ENCODE measurements around the gene IL10RB. TPM values are rescaled to one million over a fixed set of nuclear protein-coding genes. Genes with fewer than 3 reads are reported as not detected.

IL10RB gene
- total and polyA plus RNA-seq, 2 of the 13 experiments (the other 11 are each of a cell fraction or from before 2014, with no cell fraction given) = 17.4 to 18.2 TPM

- TF ChIP-seq ISX (CRISPR knock-in tag; conservative IDR thresholded peaks at IDR 0.05) = no peak
- no peak for TF ChIP-seq ZNF460 (CRISPR knock-in tag; IDR thresholded peaks at IDR 0.05; ENCODE audit: borderline replicate concordance)
- ChIA-PET CTCF (ENCODE audit: low intra/inter-chr PET ratio, low total read pairs) (no interaction called here), POLR2A (no interaction called here)
- no peak overlapping the region for H3K9ac ChIP-seq (ENCODE audit: insufficient read depth, low read depth, low read length)
- FAIRE-seq (no peak), DNase-seq (ENCODE audit: low spot score) (no peak), ATAC-seq (no peak)
- in situ Hi-C loops (cut with HindIII; ENCODE audit: extremely low pct_ligation_motif_present, low pct_unique_long_range_greater_than_20kb) = no loop called here
- H3K4me1 ChIP-seq (ENCODE audit: insufficient read depth, low read length) = no peaks in the 10 kb centered on the region
- no peak overlapping the region for H2AFZ ChIP-seq (ENCODE audit: low read length)
- peaks cover 9 to 19% of the 10 kb centered on the region in 2 experiments for H3K36me3 ChIP-seq (replicated peaks in 1 of 2; ENCODE audit: control insufficient read depth in 1 of 2, insufficient read depth in 2 of 2, low read length in 2 of 2)
- H3K79me2 ChIP-seq (ENCODE audit: insufficient read depth, low read length) = peaks cover 7% of the 10 kb centered on the region
- H3K27me3 ChIP-seq (ENCODE audit: control insufficient read depth in 1 of 2, insufficient read depth in 2 of 2, low read length in 2 of 2) = no peaks in the 10 kb centered on the region
- H3K9me3 ChIP-seq (ENCODE audit: low read length) = peaks cover 13% of the 10 kb centered on the region
- no peak overlapping the region for H3K4me2 ChIP-seq (ENCODE audit: low read depth, low read length)
- BruUV-seq (replicated peaks) = no TSS peak
- H4K20me1 ChIP-seq (ENCODE audit: insufficient read depth, low read length) = no peaks in the 10 kb centered on the region
- intact Hi-C loops (cut with micrococcal nuclease; ENCODE audit: unreplicated experiment) = no loop called here
- H3K27ac ChIP-seq (ENCODE audit: extremely low read length, insufficient read depth, low read length) = no peak overlapping the region
- no peak overlapping the region for H3K4me3 ChIP-seq (replicated peaks in 1 of 3; ENCODE audit: insufficient read depth in 1 of 3, low read depth in 2 of 3, low read length in 3 of 3)
- WGBS (ENCODE audit: low lambda C conversion rate) = 74% methylated on average over 4 of the region's 4 CpGs
These were observed 68.0 kb downstream of the IL10RB start for GRCh38 chr21:33334191-33334590.

- Histone ChIP-seq H3K4me1 (ENCODE audit: insufficient read depth, low read length) (no peaks in the 10 kb centered on the region), H4K20me1 (ENCODE audit: insufficient read depth, low read length) (no peaks in the 10 kb centered on the region), H3K4me2 (ENCODE audit: low read depth, low read length) (no peak overlapping the region), H3K9me3 (ENCODE audit: low read length) (peaks cover 13% of the 10 kb centered on the region), H3K9ac (ENCODE audit: insufficient read depth, low read depth, low read length) (no peak overlapping the region), H3K27ac (ENCODE audit: extremely low read length, insufficient read depth, low read length) (no peak overlapping the region), H3K27me3 (ENCODE audit: control insufficient read depth in 1 of 2, insufficient read depth in 2 of 2, low read length in 2 of 2) (no peaks in the 10 kb centered on the region), H3K36me3 (replicated peaks in 1 of 2; ENCODE audit: control insufficient read depth in 1 of 2, insufficient read depth in 2 of 2, low read length in 2 of 2) (peaks cover 9 to 19% of the 10 kb centered on the region in 2 experiments), H2AFZ (ENCODE audit: low read length) (no peak overlapping the region), H3K4me3 (replicated peaks in 1 of 3; ENCODE audit: insufficient read depth in 1 of 3, low read depth in 2 of 3, low read length in 3 of 3) (no peak overlapping the region), H3K79me2 (ENCODE audit: insufficient read depth, low read length) (peaks cover 7% of the 10 kb centered on the region)
- intact Hi-C loops (cut with micrococcal nuclease; ENCODE audit: unreplicated experiment) = no loop called here
- ChIA-PET POLR2A (no interaction called here), CTCF (ENCODE audit: low intra/inter-chr PET ratio, low total read pairs) (no interaction called here)
- FAIRE-seq (no peak), ATAC-seq (no peak), DNase-seq (ENCODE audit: low spot score) (no peak)
- WGBS (ENCODE audit: low lambda C conversion rate) = 94% methylated on average over 2 of the region's 2 CpGs
- TF ChIP-seq ATF7 (IDR thresholded peaks at IDR 0.05) = peak; percentile 75
- no peak for TF ChIP-seq ATF7 (CRISPR knock-in tag; IDR thresholded peaks at IDR 0.05)
- TF ChIP-seq ZFP36 (IDR thresholded peaks at IDR 0.05; ENCODE audit: borderline replicate concordance, low read depth, low read length, partially characterized antibody) = no peak
- BruUV-seq (replicated peaks) = no TSS peak
- in situ Hi-C loops (cut with HindIII; ENCODE audit: extremely low pct_ligation_motif_present, low pct_unique_long_range_greater_than_20kb) = no loop called here
These were observed 68.7 kb downstream of the IL10RB start for GRCh38 chr21:33334824-33335223.
